Activated CD8-positive, alpha-beta memory T cell treated with anti-CD3 and anti-CD28 coated beads, Interleukin-2, amount 50 U/mL, for 48 hours (primary cell): Measurements from ENCODE around the gene AP2A2.

ENCODE experiments used
- DNase-seq: peaks from one replicate; pipeline ENCODE4 v3.0.0-alpha.2; 2020

The AP2A2 gene

DNA sequence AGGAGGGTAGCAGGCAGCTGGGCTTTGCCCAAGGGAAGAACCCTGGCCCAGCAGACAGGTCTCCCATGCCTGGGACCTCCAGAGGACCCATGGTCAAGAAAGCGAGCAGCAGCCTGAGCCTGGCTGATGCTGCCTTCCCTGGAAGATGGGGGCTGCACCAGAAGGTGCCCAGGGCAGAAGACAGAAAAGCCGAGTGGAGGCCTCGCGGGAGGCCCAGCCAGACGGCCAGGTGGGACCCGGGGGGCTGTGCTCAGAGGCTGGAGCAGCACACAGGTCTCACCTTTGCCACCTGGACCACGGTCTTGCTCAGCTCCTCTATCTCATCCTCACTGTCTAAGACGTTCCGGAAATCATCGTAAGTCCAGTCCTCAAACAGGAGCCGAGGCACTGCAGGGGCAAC, 25.9 kb upstream of the AP2A2 start:
- DNase-seq = no peak

DNA sequence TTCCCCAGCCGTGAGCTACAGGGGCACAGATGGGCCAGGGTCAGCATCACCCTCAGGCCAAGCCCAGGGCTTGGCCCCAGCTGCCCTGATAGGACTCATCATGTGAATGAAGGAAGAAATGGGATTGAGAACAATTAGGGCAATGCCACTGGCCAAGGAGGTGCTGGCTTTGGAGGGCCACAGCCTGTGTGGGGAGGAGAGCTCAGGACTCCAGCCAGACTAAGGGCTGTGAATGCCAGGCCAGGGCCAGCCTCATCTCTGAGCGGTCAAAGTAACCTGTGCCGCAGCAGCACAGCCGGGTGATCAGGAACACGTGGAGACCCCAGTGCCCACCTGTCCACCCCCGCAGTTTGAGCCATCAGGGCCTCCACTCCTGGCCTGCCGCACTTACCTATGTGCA, 25.1 kb upstream of the AP2A2 start:
- no peak for DNase-seq

DNA sequence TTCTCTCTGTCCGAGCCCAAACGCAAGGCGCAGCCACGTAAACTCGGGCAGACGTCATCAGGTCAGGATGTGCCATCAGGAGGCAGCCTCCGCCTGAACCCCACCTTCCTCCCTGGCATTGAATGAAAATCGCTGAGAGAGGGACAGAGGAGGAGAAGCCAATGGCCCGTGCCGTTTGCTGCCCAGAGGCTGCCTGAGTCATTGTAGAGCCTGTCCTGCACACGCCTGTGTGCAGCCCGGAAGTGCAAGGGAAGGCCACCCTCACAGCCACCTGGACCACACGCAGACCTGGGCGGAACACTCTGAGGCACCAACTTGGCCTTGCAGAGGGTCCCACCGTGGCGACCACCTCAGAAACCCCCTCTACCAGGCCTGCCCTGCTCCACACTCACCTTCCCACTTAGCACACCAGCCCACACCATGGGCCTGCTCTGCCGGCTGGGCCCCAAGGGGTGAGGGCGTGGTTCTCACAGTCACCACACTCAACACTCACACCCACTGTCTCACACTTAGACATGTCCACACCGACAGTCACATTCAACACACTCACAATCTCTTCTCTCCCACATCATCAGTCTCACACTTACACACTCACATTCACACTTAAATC, 24.1 kb upstream of the AP2A2 start:
- DNase-seq = no peak

DNA sequence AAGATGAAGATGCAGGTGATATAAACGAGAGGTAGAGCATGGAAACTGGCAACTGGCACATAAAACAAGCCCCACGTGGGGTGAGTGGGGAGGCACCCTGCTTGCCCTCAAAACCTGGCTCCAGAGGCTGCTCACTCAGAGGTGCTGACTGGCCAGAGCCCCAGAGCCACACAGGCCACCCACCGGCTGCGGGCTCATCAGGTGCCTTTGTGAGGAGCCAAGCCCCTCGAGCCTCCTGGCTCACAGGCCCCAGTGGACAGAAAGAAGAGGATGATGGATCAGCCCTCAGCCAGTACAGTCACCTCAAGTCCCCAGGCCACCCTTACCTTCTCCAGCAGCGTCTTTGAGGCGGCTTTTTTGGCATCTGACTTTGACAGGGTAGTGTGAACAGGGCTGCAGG, 21.3 kb upstream of the AP2A2 start:
- DNase-seq = no peak

DNA sequence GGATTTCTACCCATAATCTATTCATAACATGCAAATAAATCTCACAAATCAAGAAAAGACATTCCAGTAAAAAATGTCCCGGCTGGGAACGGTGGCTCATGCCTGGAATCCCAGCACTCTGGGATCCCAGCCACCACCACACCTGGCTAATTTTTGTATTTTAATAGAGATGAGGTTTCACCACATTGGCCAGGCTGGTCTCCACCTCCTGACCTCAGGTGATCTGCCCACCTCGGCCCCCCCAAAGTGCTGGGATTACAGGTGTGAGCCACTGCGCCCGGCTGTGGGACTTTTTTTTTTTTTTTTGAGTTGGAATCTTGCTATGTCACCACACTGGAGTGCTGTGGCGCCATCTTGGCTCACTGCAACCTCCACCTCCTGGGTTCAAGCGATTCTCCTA, 19.7 kb upstream of the AP2A2 start:
- DNase-seq = no peak

DNA sequence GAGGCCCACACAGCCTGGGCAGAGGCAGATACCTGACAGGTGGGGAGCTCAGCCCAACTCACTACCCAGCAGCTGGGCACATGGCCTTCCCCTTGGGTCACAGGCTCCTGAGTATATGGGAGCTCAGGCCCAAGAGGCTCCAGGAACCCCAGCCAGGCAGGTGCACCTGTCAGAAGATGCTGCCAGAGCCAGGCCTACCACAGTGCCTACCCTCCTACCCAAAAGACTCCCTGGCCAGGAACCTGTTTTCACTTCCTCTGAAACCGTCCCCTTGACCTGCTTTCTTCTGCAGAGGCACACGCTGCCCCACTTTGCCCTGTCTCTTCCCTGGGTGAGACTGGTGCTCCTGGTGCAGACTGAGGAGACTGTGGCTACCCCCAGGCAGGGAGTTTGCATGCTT, 18.0 kb upstream of the AP2A2 start:
- DNase-seq = no peak

DNA sequence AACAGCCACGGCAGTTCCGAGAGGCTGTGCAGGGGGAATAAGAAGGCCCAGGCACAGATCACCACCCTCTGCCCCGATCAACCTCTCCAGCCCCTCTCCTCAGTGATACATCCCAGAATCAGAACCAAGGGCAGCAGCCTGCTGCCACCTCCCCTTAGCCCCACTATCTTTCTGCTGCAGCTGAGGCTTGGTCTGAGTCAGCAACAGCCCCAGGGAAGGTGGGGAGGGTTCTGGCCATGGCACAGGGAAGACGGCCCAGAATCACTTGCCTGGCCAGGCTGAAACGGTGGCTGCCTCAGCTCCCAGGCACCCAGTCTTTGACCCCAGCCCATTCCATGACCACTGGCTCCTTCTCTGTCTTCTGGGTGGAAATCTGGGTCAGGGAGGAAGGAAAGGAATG, 17.4 kb upstream of the AP2A2 start:
- no peak for DNase-seq

DNA sequence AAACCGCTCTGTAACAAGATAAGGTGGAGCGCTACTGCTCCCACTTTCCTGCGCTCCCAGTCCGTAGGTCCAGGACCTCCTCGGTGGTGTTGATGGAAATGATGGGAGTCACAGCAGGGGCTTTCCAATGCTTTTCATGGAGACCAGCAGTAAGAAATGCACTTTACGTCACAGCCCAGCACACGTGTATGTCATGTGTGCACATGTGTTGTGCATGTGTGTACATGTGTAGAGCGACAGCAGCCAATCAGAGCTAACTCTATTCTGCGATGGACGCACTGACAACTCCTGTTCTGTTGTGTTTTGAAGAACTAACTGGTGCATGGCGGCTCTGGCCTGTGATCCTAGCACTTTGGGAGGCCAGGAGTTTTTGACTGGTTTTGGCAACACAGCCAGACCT, 16.3 kb upstream of the AP2A2 start:
- no peak for DNase-seq

DNA sequence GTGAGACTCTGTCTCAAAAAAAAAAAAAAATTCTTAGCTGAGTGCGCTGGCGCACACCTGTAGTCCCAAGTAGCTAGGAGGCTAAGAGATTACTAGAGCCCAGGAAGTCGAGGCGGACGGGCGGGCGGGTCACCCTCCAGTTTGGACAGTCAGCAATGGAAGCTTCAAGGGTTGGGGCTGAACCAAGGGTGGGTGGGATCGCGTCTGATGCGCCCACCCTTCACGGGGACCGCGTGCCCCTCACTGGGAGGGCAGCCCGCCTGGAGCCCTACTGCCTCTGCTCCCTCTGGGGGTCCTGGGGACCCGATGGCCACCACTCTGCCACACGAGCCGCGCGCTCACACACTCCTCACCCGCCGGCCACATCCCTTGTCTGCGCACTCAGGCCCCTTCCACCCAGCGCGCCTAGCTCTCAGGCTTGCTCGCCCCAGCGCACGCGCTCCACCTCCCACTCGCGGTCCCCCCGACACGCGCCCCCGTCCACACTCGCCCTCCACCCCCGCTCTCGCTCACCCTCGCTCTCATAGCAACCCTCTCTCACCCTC, 15.6 kb upstream of the AP2A2 start:
- DNase-seq = peak; percentile 58

DNA sequence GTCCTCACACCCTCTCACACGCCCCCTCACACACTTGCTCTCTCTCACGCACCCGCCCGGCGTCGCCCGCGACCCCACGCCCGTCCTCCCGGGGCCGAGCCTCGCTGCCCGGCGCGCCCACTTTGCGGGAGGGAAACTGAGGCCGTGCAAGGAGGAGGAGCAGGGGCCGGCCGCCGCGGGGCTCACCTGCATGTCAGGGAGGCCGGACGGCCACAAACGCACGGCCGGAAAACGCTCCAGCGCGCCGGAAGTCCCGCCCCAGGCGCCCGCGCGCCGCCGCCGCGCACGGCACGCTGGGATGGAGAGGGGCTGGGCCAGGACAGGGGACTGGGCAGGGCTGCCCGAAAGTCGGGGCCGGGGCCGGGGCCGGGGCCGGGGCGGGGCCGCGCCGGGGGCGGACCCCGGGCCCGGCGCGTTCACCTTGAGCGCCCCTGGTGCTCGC, 15.1 kb upstream of the AP2A2 start, which contains the start of gene CHID1:
Gene CHID1 (minus strand): TSS at position 222 of the 442 bp plus-strand sequence. CDS start 5,994 bp downstream, outside the sequence.
- peak; percentile 95 for DNase-seq

DNA sequence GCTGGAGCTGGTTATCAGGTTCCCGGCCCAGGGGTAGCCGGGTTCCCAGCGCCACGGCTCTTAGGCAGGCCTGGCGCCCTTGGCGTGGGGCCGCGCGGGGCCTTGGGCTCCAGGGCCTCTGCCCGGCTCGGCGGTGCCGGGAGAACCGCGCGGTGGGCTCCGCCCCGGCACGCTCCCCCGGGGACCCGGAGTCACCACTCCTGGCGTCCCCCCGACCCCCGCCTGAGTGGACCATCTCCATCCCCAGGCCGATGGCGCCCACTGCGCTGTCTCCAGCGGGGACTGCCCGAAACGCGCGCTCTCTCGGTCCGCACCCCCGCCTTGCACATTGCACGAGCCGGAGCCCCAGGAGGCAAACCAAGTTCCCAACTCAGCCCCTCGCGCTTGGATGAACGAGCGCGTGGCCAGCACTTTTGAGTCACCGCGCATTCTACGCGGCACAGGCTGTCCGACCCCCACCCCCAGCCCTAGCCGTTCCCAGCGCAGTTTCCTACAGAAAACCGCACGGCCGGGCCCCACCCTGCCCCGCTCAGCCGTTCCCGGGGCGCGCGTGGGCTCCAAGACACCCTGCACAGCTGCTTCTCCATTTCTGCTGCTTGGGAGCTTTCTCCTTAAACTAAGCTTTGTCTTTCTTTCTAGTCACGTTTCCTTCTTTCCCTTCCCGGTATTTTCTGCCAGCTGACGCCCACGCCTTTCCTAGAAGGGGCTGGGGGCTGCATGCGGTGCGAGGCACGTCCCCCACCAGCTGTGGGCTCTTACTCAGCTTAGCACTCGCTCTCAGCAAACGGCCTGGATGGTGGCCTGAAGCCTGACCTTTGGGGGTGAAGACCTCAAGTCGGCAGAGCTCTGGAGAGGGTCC, 14.4 kb upstream of the AP2A2 start:
- DNase-seq = peak; percentile 82

DNA sequence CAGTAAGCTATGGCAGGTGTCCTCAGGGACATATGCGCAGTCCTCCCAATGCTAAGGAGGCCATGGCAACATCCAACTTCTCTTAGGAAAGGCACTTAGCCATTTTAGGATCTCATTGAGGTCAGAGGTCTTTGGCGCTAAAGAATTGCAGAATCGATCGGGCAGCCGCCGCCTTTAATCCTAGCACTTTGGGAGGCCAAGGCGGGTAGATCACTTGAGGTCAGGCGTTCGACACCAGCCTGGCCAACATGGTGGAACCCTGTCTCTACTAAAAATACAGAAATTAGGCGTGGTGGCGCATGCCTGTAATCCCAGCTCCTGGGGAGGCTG, 13.8 kb upstream of the AP2A2 start:
- no peak for DNase-seq

DNA sequence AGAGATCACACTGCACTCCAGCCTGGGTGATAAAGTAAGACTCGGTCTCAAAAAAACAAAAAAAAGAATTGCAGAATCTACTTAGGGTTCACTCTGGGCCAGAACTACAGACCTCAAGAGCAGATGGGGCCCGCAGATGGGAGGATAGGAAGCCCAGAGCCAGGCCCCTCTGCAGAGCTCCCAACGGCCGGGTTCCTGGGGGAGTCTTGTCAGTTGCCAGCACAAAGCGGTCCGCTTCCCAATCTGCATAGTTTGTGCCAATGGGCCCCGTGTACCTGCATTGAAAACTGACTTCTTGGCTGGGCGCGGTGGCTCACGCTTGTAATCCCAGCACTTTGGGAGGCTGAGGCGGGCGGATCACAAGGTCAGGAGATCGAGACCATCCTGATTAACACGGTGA, 13.4 kb upstream of the AP2A2 start:
- peak; percentile 52 for DNase-seq

DNA sequence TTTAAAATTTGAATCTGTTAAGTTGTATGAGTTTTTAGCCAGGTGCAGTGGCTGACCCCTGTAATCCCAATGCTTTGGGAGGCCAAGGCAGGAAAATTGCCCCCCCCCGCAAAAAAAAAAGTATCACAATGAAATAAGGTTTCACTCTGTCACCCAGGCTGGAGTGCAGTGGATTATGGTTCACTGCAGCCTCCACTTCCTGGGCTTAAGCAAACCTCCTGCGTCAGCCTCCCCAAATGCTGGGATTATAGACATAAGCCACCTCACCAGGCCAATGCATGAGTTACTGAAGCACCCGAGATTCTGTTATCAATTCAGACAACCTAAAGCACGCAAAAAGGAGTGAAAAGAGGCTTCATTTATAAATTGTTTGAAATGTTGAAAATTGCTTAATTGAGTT, 12.6 kb upstream of the AP2A2 start:
- no peak for DNase-seq

DNA sequence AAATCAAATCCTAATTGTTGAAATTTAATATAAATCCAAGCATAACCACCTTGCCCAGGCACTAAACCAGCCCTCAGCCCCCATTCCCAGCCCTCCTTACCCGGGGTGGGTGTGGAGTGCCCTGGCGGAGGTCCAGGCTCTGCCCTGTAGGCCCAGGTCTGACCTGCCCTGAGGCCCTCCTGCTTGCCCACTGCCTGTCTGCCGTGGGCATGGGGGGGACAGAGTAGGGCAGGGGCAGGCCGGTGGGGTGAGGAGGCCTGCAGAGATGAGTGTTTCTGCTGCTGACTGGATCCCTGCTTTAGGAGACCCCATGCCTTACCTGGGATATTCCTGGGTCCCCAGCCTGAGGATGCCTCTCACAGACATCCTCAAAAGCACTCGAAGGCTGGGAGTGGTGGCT, 11.5 kb upstream of the AP2A2 start:
- no peak for DNase-seq

DNA sequence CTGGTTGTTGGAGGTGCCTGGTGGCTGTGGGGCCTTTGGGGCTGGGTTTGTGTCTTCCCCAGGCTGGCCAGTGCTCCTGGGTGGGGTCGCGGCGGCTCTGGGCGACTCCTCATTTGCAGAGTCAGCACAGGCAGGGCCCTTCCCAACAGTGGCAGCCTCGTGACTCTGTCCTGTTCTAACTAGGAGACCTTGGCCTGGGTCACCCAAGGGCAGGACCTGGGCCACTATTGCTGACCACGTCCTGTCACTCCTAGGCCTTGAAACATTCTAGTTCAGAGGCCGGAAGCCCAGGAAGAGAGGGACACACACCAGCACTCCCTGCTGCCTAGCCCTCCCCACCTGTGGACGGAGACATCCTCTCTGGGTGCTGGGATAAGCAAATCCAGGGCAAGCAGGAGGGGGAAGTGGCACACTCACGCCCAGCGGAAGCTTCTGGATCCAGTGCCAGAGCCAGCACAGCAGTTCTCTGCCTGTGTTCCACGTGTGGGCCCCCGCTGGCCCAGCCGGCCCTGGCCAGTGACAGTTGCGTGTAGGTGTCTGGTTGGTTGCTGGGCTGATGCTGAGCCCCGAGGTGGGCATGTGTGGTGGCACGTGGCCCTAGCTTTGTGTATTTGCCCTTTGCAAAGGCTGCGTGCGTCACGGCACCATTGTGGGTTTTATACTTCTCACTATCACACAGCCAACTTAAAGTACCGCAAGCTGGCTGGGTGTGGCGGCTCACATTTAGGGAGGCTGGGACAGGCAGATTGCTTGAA, 10.7 kb upstream of the AP2A2 start:
- no peak for DNase-seq

DNA sequence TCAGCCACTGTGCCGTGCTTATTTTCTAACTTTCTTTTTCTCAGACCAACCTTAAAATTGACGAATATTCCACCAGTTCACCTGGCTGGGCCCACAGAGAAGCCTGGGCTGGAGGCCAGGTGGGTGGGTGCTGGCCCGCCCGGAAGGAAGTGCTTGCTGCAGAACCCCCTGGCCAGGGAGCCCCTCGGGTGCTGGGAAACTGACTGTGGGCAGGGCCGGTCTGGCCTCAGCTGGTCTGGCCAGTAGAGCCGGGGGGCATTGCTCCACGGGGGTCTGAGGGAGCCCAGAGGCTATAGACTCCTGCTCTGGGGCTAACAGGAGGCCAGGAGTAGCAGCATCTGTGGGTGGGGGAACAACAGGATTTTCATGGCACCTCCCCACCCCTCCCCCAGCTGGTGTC, 8.2 kb upstream of the AP2A2 start:
- no peak for DNase-seq

DNA sequence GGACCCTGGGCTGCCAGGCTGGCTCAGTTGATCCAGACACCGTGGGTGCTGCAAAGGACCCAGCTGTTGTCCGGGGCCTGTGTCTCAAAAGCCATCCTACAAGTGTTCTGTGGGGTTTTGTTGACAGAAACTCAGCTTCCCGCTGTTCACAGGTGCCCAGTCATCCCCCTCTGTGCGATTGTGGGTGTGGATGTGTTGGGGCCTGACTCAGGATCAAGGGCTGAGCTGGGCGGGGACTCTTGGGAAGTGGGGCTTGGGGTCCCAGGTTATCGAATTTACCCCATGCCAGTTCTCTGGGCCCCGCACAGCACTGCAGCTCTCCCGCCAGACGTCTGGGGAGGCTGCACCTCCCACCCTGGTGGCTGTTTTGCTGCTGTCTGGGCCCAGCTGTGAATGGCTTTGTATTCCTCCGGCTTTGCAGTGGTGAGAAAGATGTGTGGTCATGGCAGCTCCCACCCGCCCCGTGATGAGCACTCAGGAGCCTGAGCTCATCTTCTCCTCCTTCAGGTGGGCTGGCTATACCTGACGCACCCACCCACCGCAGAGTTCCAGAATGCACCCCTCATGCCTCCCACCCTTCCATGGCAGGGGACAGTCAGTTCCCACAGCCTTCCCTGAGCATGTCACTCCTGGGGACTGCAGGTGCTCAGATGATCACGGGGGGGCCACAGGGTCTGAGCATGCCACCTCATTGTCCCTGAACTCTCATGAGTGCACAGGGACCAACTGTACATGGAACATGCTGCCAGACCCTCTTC, 3.6 kb upstream of the AP2A2 start:
- DNase-seq = no peak

DNA sequence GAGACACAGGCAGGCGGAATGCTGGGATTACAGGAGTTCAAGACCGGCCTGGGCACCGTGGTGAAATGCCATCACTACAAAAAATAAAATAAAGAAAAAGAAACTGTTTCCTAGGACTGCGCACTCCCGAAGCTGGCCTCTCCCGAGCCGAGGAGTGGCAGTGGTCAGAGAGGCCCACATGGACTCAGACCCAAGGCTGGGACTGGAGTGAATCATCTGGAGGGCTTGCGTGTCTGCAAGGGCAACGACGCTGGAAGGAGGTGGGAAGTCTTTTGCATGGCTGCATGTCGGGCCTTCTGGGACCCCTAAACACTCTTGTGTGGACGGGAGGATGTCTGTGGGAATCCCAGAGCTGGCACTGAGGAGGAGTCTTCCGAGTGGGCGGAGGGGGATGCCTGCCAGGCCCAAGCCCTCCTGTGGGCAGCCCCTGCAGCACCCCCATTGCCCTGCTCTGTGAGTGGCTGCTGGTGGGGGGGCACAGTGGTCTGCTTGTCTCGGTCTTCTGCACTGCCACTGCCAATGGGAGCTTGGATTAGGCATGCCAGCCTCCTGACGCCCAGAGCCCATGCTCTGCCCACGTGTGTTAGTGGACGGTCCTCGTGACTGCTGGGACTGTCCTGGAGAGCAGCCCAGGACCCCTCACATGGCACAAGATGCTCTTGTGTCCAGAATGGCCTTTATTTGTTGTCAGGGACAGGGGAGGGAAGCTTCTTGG, 1.8 kb upstream of the AP2A2 start:
- no peak for DNase-seq

DNA sequence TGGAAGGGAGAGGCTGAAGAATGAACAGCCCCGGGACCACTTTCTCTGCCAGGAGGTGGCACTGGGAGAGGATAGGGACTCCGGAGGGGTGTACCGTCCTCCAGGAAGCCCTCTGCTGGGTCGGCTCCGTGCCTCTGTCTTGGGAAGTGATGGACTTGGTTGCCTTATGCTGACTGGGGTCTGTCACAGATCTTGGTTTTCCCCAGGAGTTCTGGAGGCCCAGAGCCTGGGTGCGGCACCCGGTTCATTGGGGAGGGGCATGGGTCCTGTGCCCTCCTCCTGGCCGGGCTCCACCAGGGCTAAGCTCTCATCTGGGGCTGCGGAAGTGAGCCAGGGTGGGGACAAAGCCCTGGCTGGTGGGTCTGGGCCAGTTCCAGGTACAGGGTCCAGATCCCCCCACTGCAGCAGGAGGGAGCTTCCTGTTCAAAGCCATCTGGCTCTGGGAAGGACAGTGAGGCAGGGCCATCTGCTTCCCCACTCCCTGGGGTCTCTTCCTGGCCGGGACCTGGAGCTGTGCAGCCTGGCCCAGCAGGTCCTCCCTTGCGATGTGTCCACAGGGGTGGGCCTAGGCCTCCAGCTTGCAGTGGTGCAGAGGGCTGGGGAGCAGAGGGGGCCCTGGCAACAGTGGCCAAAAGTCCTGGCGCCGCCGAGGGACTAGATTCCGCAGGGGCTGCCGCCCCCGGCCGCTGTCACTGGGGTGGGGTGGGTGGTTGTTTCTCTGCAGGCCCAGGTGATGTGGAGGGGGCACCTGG, 1.1 kb upstream of the AP2A2 start:
- DNase-seq = no peak

DNA sequence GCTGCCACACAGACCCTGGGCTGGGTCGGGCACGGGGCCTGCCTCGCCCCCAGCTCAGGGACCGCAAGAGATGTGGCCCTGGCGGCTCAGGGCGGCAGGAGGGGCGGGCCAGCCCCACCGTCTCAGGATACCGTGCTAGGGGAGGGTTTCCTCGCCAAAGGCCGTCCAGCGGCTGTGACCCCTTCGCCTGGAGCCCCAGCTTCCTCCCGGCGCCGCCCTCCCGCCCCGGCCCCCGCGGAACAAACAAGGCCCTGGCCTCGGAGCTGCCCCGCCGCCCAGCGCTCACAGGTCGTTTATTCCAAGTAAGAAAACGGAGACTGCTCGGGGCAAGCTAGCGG, 543 bp upstream of the AP2A2 start:
- no peak for DNase-seq
